GM21526 (cell line): Measurements from ENCODE around the gene TPK1.
A peak's percentile ranks its signal among the peaks of the same experiment; 100 is the strongest.
"Not testable (repeated sequence)": the region's sequence is repeated elsewhere in the genome, so short reads cannot be mapped to it uniquely, and the experiment has no call there.

Source experiments
- ATAC-seq: cut with Tn5 transposase; IDR thresholded peaks from one replicate; pipeline ENCODE4 v1.9.1; 2021; ENCODE audit warnings: moderate library complexity; ENCODE audit not compliant: unreplicated experiment, low FRiP score

The TPK1 gene

GRCh38 chr7:144780071-144780608, 55.7 kb downstream of the TPK1 start:
- ATAC-seq, result no peak

DNA sequence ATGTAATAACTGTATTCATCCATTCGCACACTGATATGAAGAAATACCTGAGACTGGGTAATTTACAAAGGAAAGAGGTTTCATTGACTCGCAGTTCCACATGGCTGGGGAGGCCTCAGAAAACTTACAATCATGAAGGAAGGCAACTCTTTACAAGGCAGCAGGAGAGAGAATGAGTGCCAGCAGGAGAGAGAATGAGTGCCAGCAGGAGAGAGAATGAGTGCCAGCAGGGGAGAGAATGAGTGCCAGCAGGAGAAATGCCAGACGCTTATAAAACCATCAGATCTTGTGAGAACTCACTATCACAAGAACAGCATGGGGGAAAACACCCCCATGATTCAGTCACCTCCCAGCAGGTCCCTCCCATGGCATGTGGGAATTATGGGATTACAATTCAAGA, 58.0 kb downstream of the TPK1 start:
- ATAC-seq, result not testable (repeated sequence)

DNA sequence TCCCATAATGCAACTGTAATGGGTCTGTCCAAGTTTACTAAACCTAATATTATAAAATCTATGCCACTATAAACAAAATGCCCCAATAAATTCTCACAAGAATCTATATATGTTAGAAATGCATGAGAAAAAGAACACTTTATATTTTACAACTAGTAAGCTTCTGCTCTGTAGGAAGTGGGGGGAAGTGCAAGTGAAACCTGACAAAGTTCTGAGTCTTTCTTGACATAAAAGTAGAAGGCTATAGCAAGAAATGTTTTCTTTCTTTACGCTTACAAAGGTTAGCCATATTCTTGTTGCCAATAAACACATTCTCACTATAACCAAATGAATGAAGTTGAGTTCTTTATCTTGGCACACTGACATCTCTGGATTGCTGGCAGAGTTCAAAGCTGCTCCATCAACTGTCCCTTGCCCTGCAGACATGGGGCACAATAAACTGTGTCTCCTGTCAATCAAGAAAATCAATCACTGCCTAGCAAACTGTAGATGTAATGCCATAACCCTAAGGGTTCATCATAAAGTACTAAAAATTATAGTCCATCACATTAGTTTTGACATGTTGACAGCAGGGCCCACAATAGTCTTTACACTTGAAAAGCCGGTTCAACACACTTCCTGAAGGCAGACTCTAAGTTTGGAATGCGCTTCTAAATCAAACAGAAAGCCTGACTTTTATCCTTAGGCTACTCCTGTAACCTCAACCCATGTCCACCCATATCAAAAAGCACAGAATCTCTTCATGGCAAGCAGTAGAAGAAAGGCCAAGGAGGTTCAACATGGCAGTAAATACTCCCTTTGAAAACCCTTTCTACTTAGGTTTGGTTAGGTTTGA, 58.6 kb downstream of the TPK1 start:
- ATAC-seq, result no peak

GRCh38 chr7:144776447-144776846, 59.4 kb downstream of the TPK1 start:
- ATAC-seq, result no peak

GRCh38 chr7:144775749-144776148, 60.1 kb downstream of the TPK1 start:
- ATAC-seq, result no peak

DNA sequence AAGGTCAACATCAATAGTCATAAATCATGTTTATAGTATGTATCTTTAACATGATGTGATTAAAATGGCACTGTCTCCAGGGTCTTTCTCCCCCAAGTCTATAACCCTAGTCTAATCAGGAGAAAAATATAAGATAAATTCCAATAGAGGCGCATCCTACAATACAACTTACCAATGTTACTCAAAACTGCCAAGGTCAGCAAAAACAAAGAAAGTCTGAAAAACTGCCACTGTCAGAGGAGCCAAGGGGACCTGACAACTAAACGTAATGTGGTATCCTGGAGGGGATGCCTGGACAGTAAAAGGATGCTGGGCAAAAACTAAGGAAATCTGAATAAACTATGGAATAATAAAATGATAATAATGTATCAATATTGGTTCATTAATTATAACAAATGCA, 63.9 kb downstream of the TPK1 start:
- ATAC-seq, result no peak

GRCh38 chr7:144771174-144771573, 64.7 kb downstream of the TPK1 start:
- ATAC-seq, result no peak

DNA sequence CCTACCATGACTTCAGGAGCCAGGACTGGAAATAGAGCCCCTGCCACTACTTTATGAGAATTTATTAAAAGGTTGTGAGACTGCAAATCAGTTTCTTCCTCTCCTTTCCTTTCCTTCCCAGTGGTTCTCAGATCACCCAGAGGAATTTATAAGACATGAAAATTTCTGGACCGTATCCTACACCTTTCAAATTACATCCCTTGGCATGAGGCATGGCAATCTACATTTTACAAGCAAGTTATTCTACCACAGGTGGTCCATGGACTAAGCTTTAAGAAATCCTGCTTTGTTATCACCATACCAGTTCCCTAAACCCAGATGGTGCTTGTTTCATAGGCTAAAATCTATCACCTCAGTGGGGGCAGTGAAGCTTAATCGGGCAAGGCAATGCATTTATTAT, 66.5 kb downstream of the TPK1 start:
- ATAC-seq, result no peak

- ATAC-seq, result no peak
Observed at GRCh38 chr7:144768633-144769032, 67.2 kb downstream of the TPK1 start.

DNA sequence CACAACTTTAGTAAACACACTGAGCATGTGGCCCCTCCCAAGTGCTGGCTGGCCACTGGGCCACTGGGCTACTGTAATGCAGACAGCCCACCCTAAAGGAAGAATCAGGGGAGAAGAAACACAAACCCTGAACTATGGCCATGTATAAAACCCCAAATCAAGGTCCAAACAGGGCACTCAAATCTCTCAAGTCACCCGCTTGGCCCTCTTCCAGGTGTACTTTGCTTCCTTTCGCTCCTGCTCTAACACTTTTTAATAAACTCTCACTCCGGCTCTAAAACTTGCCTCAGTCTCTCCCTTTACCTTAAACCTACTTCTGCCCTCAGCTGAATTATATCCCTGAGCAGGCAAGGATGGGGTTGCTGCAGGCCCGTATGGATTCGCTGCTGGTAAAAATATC, 72.6 kb downstream of the TPK1 start:
- ATAC-seq, result no peak

DNA sequence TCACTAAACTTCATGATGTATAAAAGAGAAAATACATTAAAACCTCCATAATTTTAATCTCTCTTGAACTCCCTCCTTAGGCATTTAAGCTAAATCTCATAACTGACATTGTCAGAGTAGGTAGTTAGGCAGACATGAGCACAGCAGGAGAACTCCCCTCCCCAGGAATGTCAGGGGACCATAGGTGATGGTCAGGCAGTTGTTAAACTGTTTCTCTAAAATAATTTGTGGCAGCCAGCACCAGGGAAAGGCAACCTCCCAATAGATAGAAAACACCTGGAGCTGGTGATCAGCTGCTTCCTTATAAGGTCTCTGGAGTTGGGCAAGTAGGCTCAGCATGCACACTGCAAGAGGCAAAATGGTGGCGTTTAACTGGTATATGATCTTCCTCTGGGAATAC, 73.0 kb downstream of the TPK1 start:
- ATAC-seq, result no peak

GRCh38 chr7:144761493-144761892, 74.4 kb downstream of the TPK1 start:
- no peak for ATAC-seq

DNA sequence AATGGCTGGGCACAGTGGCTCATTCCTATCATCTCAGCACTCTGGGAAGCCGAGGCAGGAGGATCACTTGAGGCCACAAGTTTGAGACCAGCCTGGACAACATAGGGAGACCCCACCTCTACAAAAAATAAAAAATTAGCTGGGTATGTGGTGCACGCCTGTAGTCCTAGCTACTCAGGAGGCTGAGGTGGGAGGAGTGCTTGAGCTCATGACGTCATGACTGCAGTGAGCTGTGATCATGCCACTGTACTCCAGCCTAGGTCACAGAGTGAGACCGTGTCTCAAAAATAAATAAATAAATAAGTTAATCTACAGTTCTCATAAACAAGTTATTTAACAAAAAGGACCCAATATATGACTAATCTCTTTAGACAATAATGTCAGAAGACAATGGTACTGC, 76.2 kb downstream of the TPK1 start:
- ATAC-seq, result no peak

DNA sequence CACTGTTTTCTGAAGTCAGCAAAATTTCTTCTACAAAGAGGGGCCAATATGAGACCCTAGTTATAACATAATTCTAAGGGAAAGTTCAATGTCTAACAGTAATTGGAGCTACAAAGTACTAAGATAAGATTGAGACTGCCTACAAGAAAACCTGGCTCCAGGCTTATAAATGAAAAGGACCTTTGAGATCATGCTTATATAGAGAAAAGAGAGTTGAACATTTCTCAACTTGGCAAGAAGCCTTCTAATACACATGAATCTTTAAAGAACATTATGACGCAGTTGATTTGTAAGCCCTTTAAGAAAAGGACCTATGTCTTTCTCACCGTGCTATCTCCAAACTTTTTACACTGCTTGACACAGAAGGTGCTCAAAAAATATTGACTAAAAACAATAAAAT, 87.9 kb downstream of the TPK1 start:
- no peak for ATAC-seq

- ATAC-seq, result peak; percentile 89
Observed at GRCh38 chr7:144738708-144739314, 97.0 kb downstream of the TPK1 start.

DNA sequence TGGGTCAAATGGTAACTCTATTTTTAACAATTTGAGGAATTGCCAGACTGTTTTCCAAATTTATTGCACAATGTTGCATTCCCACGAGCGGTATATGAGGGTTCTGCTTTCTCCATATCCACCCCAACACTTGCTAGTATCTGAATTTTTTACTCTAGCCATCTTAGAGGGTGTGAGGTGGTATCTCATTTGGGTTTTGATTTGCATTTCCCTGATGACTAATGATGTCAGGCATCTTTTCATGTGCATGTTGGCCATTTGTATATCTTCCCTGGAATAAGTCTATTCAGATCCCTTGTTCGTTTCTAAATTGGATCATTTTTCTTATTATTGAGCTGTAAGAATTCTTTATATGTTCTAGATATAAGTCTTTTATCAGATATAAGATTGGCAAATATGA, 97.7 kb downstream of the TPK1 start:
- no peak for ATAC-seq

- no peak for ATAC-seq
Observed at GRCh38 chr7:144736880-144737493, 98.9 kb downstream of the TPK1 start.

DNA sequence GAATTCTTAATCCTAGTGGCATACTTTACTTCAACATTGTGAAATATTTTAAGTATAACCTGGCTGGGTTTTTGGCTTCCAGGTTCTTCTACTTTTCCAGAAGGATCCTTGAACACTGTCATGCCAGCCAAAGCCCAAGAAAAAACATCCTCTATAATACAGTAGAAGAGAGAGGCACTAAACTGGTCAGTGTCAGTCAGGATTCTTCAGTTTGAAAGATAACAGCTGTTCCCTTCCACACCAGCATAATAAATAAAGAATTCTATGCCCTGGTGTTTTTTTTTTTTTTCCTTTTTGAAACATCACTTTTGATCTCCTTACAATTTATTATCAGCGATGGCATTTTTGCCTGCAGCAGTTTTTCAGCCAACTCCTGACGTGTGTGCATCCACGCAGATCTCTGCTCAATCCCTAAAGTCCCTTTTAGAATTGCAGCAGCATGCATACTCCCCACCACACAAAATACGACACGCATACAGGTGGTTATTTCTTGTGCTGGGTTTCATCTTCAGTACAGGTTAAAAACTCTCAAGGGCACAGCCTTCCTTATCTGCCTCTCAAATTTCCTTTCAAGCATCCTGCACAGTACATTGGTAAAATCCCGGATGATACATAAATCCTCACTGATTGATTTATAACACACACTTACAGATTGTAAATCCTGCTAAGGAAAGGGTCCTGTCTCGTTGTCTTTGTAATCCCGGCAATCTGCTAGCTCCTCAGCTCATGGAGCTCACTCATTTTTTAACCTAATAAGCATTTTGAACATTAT, 100.2 kb downstream of the TPK1 start:
- ATAC-seq, result no peak

DNA sequence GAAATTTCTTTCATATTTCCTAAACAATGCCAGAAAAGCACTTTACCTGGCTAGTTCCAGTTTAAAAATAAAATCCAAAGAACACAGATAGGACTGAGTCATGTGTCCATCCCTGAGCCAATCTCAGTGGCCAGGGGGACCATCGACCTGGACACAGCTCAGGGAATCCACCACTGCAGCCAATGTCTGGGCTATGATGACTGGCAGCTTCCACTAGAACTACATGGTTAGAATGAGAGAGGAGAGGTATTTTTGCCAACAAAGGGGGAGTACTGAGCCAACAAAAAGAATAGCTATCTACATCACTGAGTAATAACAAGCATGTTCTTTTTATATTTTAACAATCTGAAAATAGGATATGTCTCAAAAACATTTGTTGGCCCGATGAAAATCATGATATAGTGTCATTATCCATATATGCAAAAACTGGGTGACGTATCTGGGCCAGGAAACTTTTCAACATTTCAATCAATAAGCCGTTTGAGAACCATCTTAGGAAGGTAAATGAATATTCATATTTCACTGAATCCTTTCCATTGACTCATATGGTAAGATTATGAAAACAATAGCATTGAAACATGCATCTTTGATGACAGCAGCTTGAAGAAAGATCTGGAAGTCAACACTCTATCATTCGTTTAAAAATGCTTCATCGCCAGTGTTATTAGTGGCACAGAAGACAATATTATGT, 104.0 kb downstream of the TPK1 start:
- ATAC-seq, result no peak

GRCh38 chr7:144730224-144730623, 105.6 kb downstream of the TPK1 start:
- ATAC-seq, result no peak
